GM12878 (cell line): ENCODE results near the gene WDFY4. TPM values are rescaled to one million over a fixed set of nuclear protein-coding genes. Genes with fewer than 3 reads are reported as not detected.

Source experiments
- ATF3 ChIP-seq: IDR thresholded peaks from 2 replicates; pipeline ENCODE4 v1.6.1; 2011; ENCODE audit warnings: low read depth, mild to moderate bottlenecking, low read length, moderate library complexity, borderline replicate concordance; ENCODE audit errors: extremely low read depth
- BCL11A ChIP-seq: IDR thresholded peaks from 2 replicates; pipeline ENCODE4 v1.6.1; 2011; ENCODE audit warnings: low read depth, low read length
- MEF2B ChIP-seq: fragments of 450-650 bp; IDR thresholded peaks from 2 replicates; pipeline ENCODE4 v1.6.1; 2018; ENCODE audit warnings: mild to moderate bottlenecking, moderate library complexity; ENCODE audit not compliant: partially characterized antibody, poor library complexity, severe bottlenecking
- NFYB ChIP-seq: IDR thresholded peaks from 2 replicates; pipeline ENCODE4 v1.6.1; 2011; ENCODE audit warnings: low read depth, mild to moderate bottlenecking, low read length, improper control_type of control experiment, moderate library complexity; ENCODE audit not compliant: insufficient read depth
- PRDM15 ChIP-seq: fragments of 450-650 bp; formaldehyde crosslinking; IDR thresholded peaks from 2 replicates; pipeline ENCODE4 v1.4.0; 2020; ENCODE audit warnings: mild to moderate bottlenecking, moderate library complexity
- TCF12 ChIP-seq: IDR thresholded peaks from 2 replicates; pipeline ENCODE4 v1.6.1; 2011; ENCODE audit warnings: low read depth, mild to moderate bottlenecking, low read length
- ZBTB11 ChIP-seq: fragments of 450-650 bp; formaldehyde crosslinking; IDR thresholded peaks from 2 replicates; pipeline ENCODE4 v1.5.0; 2022; ENCODE audit warnings: mild to moderate bottlenecking, missing genetic modification characterization
- polyA plus RNA-seq, 11 experiments: library from polyadenylated mRNA; depleted of rRNA in 4 of 11; unstranded in 6 of 11; stranded (reverse) in 5 of 11; fragments of >200 nt; fragmentation: Nextera tagmentation in 4 of 11; fragmentation: Illumina TruSeq in 1 of 11; extraction: Ambion mirVana in 4 of 11; extraction: Trizol in 1 of 11; gene quantifications; 1 replicate in 1 of 11; 2 replicates in 10 of 11; pipeline versions ENCODE4 v1.2.1 to v1.2.3, GENCODE V29; 2011 to 2016; ENCODE audit warnings: inconsistent platforms in 2 of 11, missing spikeins in 2 of 11, low read depth in 1 of 11
- total RNA-seq, 4 experiments: library from RNA; depleted of rRNA in 3 of 4; stranded (reverse); fragments of >200 nt in 3 of 4; fragmentation: Illumina TruSeq in 1 of 4; extraction: Trizol in 1 of 4; gene quantifications; 2 replicates each; pipeline versions ENCODE4 v1.2.1 to v1.2.3, GENCODE V29; 2013 to 2021

Gene WDFY4
- total and polyA plus RNA-seq, 10 of the 15 experiments (the other 5 are each of a cell fraction or from before 2014, with no cell fraction given) = 13.5 to 132 (median 47.3) TPM

GRCh38 chr10:48887982-48888381 is 203.3 kb downstream of the WDFY4 start (continued):
- no peak for TF ChIP-seq ZBTB11
- no peak for TF ChIP-seq PRDM15 (CRISPR knock-in tag)
- no peak for TF ChIP-seq MEF2B
- TF ChIP-seq TCF12 = no peak
- TF ChIP-seq NFYB = no peak
- TF ChIP-seq ATF3 = no peak
- no peak for TF ChIP-seq BCL11A
